Astrocyte (in vitro differentiated cells and primary cell): ENCODE data around the gene VPS13D. TPM values are rescaled to one million over a fixed set of nuclear protein-coding genes. Genes with fewer than 3 reads are reported as not detected.

Experiments used
- DNase-seq: peaks from one replicate; pipeline ENCODE4 v3.0.0-alpha.2; 2010; ENCODE audit warnings: low read depth
- FAIRE-seq: peaks from 2 replicates; lab custom pipeline; 2011; peaks lifted over from hg19 to GRCh38; lab: Jason Lieb, UNC
- H2AFZ ChIP-seq: 2 replicates; pipeline ENCODE4 v1.6.0; 2012; ENCODE audit warnings: low read depth, low read length, inconsistent platforms
- H3K27ac ChIP-seq: 2 replicates; pipeline ENCODE4 v1.5.1; 2011; ENCODE audit warnings: low read depth, low read length, inconsistent platforms
- H3K27me3 ChIP-seq: 2 replicates; pipeline ENCODE4 v1.6.0; 2011; ENCODE audit warnings: low read length, inconsistent platforms; ENCODE audit not compliant: insufficient read depth
- H3K36me3 ChIP-seq: 2 replicates; pipeline ENCODE4 v1.5.1; 2011; ENCODE audit warnings: low read length, inconsistent platforms; ENCODE audit not compliant: insufficient read depth
- H3K4me1 ChIP-seq: 2 replicates; pipeline ENCODE4 v1.5.1; 2011; ENCODE audit warnings: low read length, inconsistent platforms; ENCODE audit not compliant: insufficient read depth
- H3K4me2 ChIP-seq: 2 replicates; pipeline ENCODE4 v1.6.0; 2012; ENCODE audit warnings: low read length, inconsistent platforms
- H3K4me3 ChIP-seq: 2 replicates; pipeline ENCODE4 v1.5.1; 2011; ENCODE audit warnings: low read depth, mild to moderate bottlenecking, low read length, inconsistent platforms; ENCODE audit not compliant: insufficient read depth
- H3K79me2 ChIP-seq: 2 replicates; pipeline ENCODE4 v1.6.0; 2012; ENCODE audit warnings: mild to moderate bottlenecking, low read length, inconsistent platforms; ENCODE audit not compliant: insufficient read depth
- H3K9ac ChIP-seq: 2 replicates; pipeline ENCODE4 v1.6.0; 2012; ENCODE audit warnings: mild to moderate bottlenecking, low read length, inconsistent platforms
- H3K9me3 ChIP-seq: 2 replicates; pipeline ENCODE4 v1.5.1; 2012; ENCODE audit warnings: low read depth, mild to moderate bottlenecking, low read length, inconsistent platforms; ENCODE audit not compliant: insufficient read depth
- H4K20me1 ChIP-seq: 2 replicates; pipeline ENCODE4 v1.6.0; 2012; ENCODE audit warnings: low read length, inconsistent platforms; ENCODE audit not compliant: insufficient read depth
- H3K27ac Mint-ChIP-seq: one replicate; pipeline ENCODE4 v1.8.0; 2021; ENCODE audit warnings: mild to moderate bottlenecking, mixed read lengths; ENCODE audit not compliant: unreplicated experiment
- H3K27me3 Mint-ChIP-seq: one replicate; pipeline ENCODE4 v1.8.0; 2021; ENCODE audit warnings: low read depth, mixed read lengths; ENCODE audit not compliant: unreplicated experiment
- H3K36me3 Mint-ChIP-seq: one replicate; pipeline ENCODE4 v1.8.0; 2021; ENCODE audit warnings: low read depth, mixed read lengths; ENCODE audit not compliant: unreplicated experiment
- H3K4me1 Mint-ChIP-seq: one replicate; pipeline ENCODE4 v1.8.0; 2021; ENCODE audit warnings: low read depth, mixed read lengths; ENCODE audit not compliant: unreplicated experiment
- H3K4me3 Mint-ChIP-seq: one replicate; pipeline ENCODE4 v1.8.0; 2021; ENCODE audit warnings: mild to moderate bottlenecking, moderate library complexity, mixed read lengths; ENCODE audit not compliant: unreplicated experiment
- H3K9me3 Mint-ChIP-seq: one replicate; pipeline ENCODE4 v1.8.0; 2021; ENCODE audit warnings: mild to moderate bottlenecking, mixed read lengths; ENCODE audit not compliant: unreplicated experiment
- CTCF ChIP-seq: IDR thresholded peaks from 2 replicates; pipeline ENCODE4 v1.5.1; 2011; ENCODE audit warnings: low read depth, mild to moderate bottlenecking, inconsistent platforms, low read length, moderate library complexity; ENCODE audit not compliant: insufficient read depth
- EZH2 ChIP-seq: IDR thresholded peaks from 2 replicates; pipeline ENCODE4 v1.6.1; 2012; ENCODE audit warnings: mild to moderate bottlenecking, low read length, inconsistent platforms; ENCODE audit not compliant: insufficient read depth
- total RNA-seq: library from RNA; stranded (reverse); gene quantifications from 2 replicates; pipeline ENCODE4 v1.2.1, GENCODE V29; 2021

The VPS13D gene
- total RNA-seq, 1 donor from 2014 or later = 25.9 TPM

DNA sequence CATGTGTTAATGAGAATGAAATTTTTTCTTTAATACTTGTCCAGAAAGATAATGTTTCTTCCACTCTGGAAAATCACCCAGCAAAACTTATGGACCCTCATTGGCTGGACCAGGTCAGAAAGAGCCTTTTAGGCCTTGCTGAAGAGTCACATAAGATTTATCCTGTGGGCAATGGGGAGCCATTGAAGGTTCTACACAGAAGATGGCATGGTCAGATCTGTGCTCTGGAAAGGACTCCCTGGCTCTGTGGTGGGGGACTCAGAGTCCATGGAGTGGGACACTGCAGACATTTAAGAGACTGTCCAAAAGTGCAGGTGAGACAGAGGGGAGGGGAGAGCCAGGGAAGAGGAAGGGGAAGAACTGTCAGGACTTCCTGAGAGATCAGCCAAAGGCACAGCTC, 321.8 kb downstream of the VPS13D start:
- Mint-ChIP-seq H3K9me3 (no peaks in the 10 kb centered on the region), H3K36me3 (no peaks in the 10 kb centered on the region), H3K4me3 (no peak overlapping the region), H3K4me1 (peaks cover 10% of the 10 kb centered on the region), H3K27me3 (peaks cover 23% of the 10 kb centered on the region), H3K27ac (no peak overlapping the region)
- Histone ChIP-seq H3K36me3 (no peaks in the 10 kb centered on the region), H3K4me1 (peaks cover 20% of the 10 kb centered on the region), H3K27me3 (peaks cover 2% of the 10 kb centered on the region), H3K9me3 (no peaks in the 10 kb centered on the region), H3K4me3 (no peak overlapping the region), H3K9ac (no peak overlapping the region), H4K20me1 (no peaks in the 10 kb centered on the region), H3K79me2 (no peaks in the 10 kb centered on the region), H3K27ac (no peak overlapping the region), H3K4me2 (no peak overlapping the region), H2AFZ (no peak overlapping the region)
- DNase-seq (no peak), FAIRE-seq (no peak)
- TF ChIP-seq EZH2 (no peak), CTCF (no peak)

- no peak overlapping the region for H3K27ac Mint-ChIP-seq
- Histone ChIP-seq H3K4me3 (no peak overlapping the region), H3K4me1 (peaks cover 23% of the 10 kb centered on the region), H3K9ac (no peak overlapping the region), H3K79me2 (no peaks in the 10 kb centered on the region), H3K27ac (no peak overlapping the region), H3K4me2 (no peak overlapping the region), H3K36me3 (no peaks in the 10 kb centered on the region), H4K20me1 (no peaks in the 10 kb centered on the region), H3K9me3 (no peaks in the 10 kb centered on the region), H2AFZ (no peak overlapping the region), H3K27me3 (peaks cover 2% of the 10 kb centered on the region)
- H3K4me1 Mint-ChIP-seq = peaks cover 13% of the 10 kb centered on the region
- H3K27me3 Mint-ChIP-seq = peaks cover 21% of the 10 kb centered on the region
- TF ChIP-seq CTCF (no peak), EZH2 (no peak)
- DNase-seq (no peak), FAIRE-seq (no peak)
- peaks cover under 1% of the 10 kb centered on the region for H3K9me3 Mint-ChIP-seq
- H3K4me3 Mint-ChIP-seq = no peak overlapping the region
- no peaks in the 10 kb centered on the region for H3K36me3 Mint-ChIP-seq
Measured at GRCh38 chr1:12552111-12552888, 322.5 kb downstream of the VPS13D start.
